Breast epithelium (tissue), 4 donors: Measurements from ENCODE around the gene OSR1. TPM values are rescaled to one million over a fixed set of nuclear protein-coding genes. Genes with fewer than 3 reads are reported as not detected.

Source experiments
- DNase-seq, 2 donors: peaks; one replicate each; pipeline ENCODE4 v3.0.0-alpha.2; 2019; ENCODE audit warnings: low spot score in 2 of 2
- H3K27ac ChIP-seq, 2 donors: fragments of 200-600 bp; sonication (generic) in 1 of 2; one replicate each; pipeline ENCODE4 v1.5.1; 2016 to 2019; ENCODE audit warnings: mild to moderate bottlenecking in 1 of 2
- H3K27me3 ChIP-seq, 2 donors: fragments of 200-600 bp; sonication (generic) in 1 of 2; one replicate each; pipeline versions ENCODE4 v1.5.1 to v1.6.0; 2017 to 2019; ENCODE audit warnings: control low read depth in 1 of 2, mild to moderate bottlenecking in 1 of 2
- H3K36me3 ChIP-seq: fragments of 200-600 bp; one replicate; pipeline ENCODE4 v1.5.1; 2019
- H3K4me1 ChIP-seq, 2 donors: fragments of 200-600 bp; sonication (generic); one replicate each; pipeline ENCODE4 v1.5.1; 2016 to 2019; ENCODE audit warnings: control low read depth in 1 of 2
- H3K4me3 ChIP-seq, 3 donors: fragments of 200-600 bp; sonication (generic); 1 replicate in 2 of 3; 2 replicates in 1 of 3; pipeline ENCODE4 v1.5.1; 2016 to 2019; ENCODE audit warnings: mild to moderate bottlenecking in 3 of 3, moderate library complexity in 2 of 3
- H3K9me3 ChIP-seq, 2 donors: fragments of 200-600 bp; sonication (generic) in 1 of 2; one replicate each; pipeline ENCODE4 v1.5.1; 2016 to 2019; ENCODE audit warnings: control low read depth in 1 of 2
- CTCF ChIP-seq, 3 donors: fragments of 450-650 bp; IDR thresholded peaks; one replicate each; pipeline ENCODE4 v1.5.1; 2016 to 2017; ENCODE audit warnings: antibody characterized with exemption in 3 of 3, mild to moderate bottlenecking in 3 of 3, moderate library complexity in 3 of 3
- POLR2A ChIP-seq: fragments of 450-650 bp; IDR thresholded peaks from one replicate; pipeline ENCODE4 v1.6.1; 2016; ENCODE audit warnings: antibody characterized with exemption, mild to moderate bottlenecking, moderate library complexity
- POLR2AphosphoS5 ChIP-seq, 3 donors: sonication (generic); formaldehyde crosslinking; IDR thresholded peaks; one replicate each; pipeline ENCODE4 v1.6.1; 2017; ENCODE audit warnings: antibody characterized with exemption in 3 of 3
- intact Hi-C: fragments of 100-400 bp; cut with DNase I; formaldehyde crosslinking; loops from one replicate; pipeline ENCODE4 v1.15.1; 2023; ENCODE audit warnings: low total_unique reads
- total RNA-seq, 3 donors: library from RNA; depleted of rRNA; stranded (reverse); fragments of >200 nt; gene quantifications; one replicate each; pipeline ENCODE4 v1.1.0, GENCODE V29; 2016

OSR1 gene
- total RNA-seq, 3 donors from 2014 or later: 18.7 to 40.0 (median 34.1) TPM

- intact Hi-C loops: no loop called here
- no peak overlapping the region for H3K27ac ChIP-seq
Observed at GRCh38 chr2:19330436-19330835, 28.0 kb downstream of the OSR1 start.

GRCh38 chr2:19329445-19329844 is 29.0 kb downstream of the OSR1 start:
- TF ChIP-seq POLR2AphosphoS5 (IDR thresholded peaks at IDR 0.05) (no peak), POLR2A (no peak), CTCF (IDR thresholded peaks at IDR 0.05) (no peak)
- no peaks in the 10 kb centered on the region for H3K4me1 ChIP-seq
- H3K36me3 ChIP-seq: no peaks in the 10 kb centered on the region
- no peak overlapping the region for H3K4me3 ChIP-seq
- no peaks in the 10 kb centered on the region for H3K9me3 ChIP-seq
- no peak for DNase-seq
- intact Hi-C loops: no loop called here
- H3K27me3 ChIP-seq: no peaks in the 10 kb centered on the region
- H3K27ac ChIP-seq: no peak overlapping the region

More at GRCh38 chr2:19330436-19330835, 28.0 kb downstream of the OSR1 start:
- Histone ChIP-seq H3K36me3 (no peaks in the 10 kb centered on the region), H3K4me3 (no peak overlapping the region), H3K9me3 (no peaks in the 10 kb centered on the region), H3K27me3 (no peaks in the 10 kb centered on the region), H3K4me1 (no peaks in the 10 kb centered on the region)
- TF ChIP-seq POLR2AphosphoS5 (IDR thresholded peaks at IDR 0.05) (no peak), POLR2A (no peak), CTCF (IDR thresholded peaks at IDR 0.05) (no peak)
- DNase-seq: no peak

GRCh38 chr2:19327496-19327895 is 30.9 kb downstream of the OSR1 start:
- Histone ChIP-seq H3K4me3 (no peak overlapping the region), H3K9me3 (no peaks in the 10 kb centered on the region), H3K36me3 (no peaks in the 10 kb centered on the region), H3K27me3 (no peaks in the 10 kb centered on the region), H3K4me1 (no peaks in the 10 kb centered on the region), H3K27ac (no peak overlapping the region)
- DNase-seq: no peak
- intact Hi-C loops: no loop called here
- no peak for TF ChIP-seq CTCF (IDR thresholded peaks at IDR 0.05)
- no peak for TF ChIP-seq POLR2A
- no peak for TF ChIP-seq POLR2AphosphoS5 (IDR thresholded peaks at IDR 0.05)

- Histone ChIP-seq H3K4me3 (no peak overlapping the region), H3K9me3 (no peaks in the 10 kb centered on the region), H3K36me3 (no peaks in the 10 kb centered on the region), H3K27me3 (no peaks in the 10 kb centered on the region), H3K4me1 (no peaks in the 10 kb centered on the region), H3K27ac (no peak overlapping the region)
- intact Hi-C loops: no loop called here
- DNase-seq: no peak
- no peak for TF ChIP-seq CTCF (IDR thresholded peaks at IDR 0.05)
- no peak for TF ChIP-seq POLR2AphosphoS5 (IDR thresholded peaks at IDR 0.05)
- no peak for TF ChIP-seq POLR2A
Observed at GRCh38 chr2:19321946-19322345, 36.5 kb downstream of the OSR1 start.

GRCh38 chr2:19320813-19321212 is 37.6 kb downstream of the OSR1 start:
- H3K9me3 ChIP-seq: no peaks in the 10 kb centered on the region
- intact Hi-C loops: no loop called here
- no peak for DNase-seq
- no peaks in the 10 kb centered on the region for H3K36me3 ChIP-seq
- H3K27me3 ChIP-seq: no peaks in the 10 kb centered on the region
- no peak for TF ChIP-seq POLR2AphosphoS5 (IDR thresholded peaks at IDR 0.05)
- TF ChIP-seq CTCF (IDR thresholded peaks at IDR 0.05): no peak
- no peak for TF ChIP-seq POLR2A
- H3K27ac ChIP-seq: no peak overlapping the region
- H3K4me3 ChIP-seq: no peak overlapping the region
- no peaks in the 10 kb centered on the region for H3K4me1 ChIP-seq
